Stimulated activated CD4-positive, alpha-beta T cell treated with anti-CD3 and anti-CD28 coated beads, Interleukin-1b, Interleukin-23, amount 100 ng/mL, for 24 hours (primary cell): ENCODE results near the gene WSCD2.

Experiments
- DNase-seq, 4 experiments: peaks; one replicate each; pipeline ENCODE4 v3.0.0-alpha.2; 2020; ENCODE audit warnings: low read depth in 4 of 4, low spot score in 1 of 4

The WSCD2 gene

DNA sequence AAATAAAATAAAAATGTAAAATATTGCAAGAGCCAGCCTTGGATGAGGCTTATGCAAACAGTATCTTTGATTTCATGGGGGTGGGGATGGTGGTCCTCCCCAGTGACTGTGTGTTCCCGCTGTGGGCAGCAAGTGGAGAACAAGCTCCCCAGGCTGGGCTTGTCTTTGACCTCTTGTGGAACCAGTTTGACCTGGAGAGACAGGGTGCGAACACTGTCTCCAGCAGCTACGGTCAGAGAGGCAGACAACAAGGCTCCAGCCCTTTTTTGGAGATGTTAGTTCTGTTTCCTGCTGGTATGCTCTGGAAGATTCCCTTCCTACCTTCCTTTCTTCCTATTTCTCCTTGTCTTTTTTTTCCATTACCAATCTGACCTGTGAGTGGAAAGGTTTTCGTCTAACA, 21.8 kb upstream of the WSCD2 start:
- DNase-seq, result no peak

- DNase-seq, result no peak
Observed at GRCh38 chr12:108109504-108109903, 19.6 kb upstream of the WSCD2 start.

DNA sequence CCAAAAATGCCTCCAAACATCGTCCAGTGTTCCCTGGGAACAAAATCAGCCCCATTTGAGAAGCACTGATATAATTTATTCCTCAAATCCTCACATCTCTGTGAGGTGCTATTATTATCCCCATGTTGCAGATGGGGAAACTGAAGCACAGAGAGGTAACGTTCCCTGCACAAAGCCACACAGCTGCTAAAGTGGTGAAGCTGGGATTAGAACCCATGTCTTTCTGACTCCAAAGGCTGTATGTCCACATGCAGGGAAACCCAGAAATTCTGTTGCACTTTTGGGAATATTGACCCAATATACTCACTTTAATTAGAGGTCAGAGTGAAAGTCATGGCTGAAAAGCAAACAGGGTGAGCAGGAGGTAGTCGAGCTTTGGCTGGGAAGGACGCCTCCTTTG, 19.1 kb upstream of the WSCD2 start:
- no peak for DNase-seq

DNA sequence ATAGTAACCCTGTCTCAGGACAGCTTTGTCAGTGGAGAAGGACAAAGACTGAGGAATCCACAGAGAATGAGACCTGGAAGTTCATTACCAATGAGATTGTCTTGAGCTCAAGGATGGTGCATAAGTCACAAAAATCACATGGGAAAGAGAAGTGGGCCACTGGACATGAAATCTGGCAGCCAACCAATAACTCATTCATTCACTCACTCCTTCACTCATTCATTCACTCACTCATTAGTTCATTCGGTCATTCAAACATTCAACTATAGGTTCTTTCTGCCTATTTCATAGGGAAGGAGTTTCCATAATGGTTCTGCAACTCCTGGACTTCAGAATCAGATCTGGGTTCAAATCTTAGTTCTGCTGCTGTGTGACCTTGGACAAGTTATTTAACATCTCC, 18.2 kb upstream of the WSCD2 start:
- no peak for DNase-seq

GRCh38 chr12:108112832-108113556, 16.1 kb upstream of the WSCD2 start:
- DNase-seq, result no peak

DNA sequence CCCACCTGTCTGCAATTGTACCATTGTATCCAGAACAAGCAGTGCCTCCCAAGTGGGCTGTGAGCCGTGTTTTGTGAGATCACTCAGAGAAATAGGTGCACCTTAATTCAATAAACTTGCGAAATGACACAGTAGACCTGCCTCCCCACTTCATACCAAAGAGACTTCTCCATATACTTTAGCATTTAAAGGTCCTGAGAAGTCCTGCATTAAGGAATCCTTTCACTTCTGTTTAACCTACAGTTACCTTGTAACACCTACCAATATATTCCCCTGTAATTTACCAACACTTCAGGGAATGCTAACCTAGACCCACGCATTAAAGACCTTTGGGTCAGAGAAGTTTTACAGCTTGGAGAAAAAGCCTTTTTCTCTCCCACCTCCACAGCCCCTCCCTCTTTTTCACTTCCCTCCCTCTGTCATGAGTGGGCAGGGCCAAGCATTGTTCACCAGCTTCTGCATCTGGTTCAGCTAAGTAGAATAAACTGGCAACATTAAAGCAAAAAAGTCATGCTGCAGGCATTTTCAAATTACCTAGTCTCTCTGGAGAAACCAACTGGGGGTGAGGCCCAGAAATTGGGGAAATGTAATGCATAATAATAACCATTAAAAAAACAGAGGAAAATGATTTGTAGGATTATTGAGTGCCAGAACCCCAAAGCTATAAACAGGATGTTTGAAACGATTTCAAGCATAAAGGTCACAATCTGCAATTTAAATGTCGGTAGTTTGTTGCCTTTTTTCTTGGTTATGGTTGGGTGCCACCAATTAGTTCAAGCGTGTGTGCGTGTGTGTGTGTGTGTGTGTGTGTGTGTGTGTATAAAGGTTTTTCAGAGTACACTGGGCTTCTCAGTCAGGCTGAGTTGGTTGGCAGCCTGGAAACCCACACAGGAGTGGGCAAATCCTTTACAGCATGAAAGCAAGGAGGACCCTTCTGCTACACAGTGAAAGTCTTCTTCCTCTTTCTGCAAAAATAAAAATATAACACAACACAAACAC, 13.7 kb upstream of the WSCD2 start:
- DNase-seq, result no peak

DNA sequence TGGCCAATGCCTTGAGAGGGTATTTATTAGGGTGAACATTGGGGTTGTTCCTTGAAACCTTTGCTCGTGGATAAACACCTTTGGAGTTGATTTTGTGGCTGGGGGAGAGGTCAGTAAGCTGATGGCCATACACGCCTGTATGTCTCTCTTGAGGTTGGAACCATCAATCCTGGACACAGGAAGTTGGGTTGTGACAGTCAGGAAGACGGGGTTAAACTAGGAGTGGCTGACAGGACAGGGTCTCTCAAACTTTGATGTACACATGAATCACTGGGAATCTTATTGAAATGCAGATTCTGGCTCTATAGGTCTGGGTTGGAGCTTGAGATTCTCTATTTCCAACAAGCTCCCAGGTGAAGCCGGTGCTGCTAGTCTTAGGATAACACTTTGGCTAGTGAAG, 12.8 kb upstream of the WSCD2 start:
- no peak for DNase-seq

DNA sequence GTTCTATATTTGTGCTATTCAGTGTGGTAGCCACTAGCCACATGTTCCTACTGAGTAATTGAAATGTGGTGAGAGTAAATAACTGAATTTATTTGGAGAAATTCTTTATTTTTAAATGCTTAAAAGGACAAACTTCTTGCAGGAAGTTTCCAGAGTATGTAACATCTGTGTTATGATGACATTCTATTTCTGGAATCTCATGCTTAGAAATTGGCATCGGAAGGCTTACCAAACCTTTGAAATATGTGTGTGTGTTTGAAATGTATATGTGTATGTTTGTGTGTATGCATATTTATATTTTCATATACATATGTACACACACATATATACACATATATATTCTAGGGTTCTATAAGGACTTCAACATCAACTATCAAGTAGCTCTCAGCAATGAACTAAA, 12.4 kb upstream of the WSCD2 start:
- DNase-seq, result no peak

DNA sequence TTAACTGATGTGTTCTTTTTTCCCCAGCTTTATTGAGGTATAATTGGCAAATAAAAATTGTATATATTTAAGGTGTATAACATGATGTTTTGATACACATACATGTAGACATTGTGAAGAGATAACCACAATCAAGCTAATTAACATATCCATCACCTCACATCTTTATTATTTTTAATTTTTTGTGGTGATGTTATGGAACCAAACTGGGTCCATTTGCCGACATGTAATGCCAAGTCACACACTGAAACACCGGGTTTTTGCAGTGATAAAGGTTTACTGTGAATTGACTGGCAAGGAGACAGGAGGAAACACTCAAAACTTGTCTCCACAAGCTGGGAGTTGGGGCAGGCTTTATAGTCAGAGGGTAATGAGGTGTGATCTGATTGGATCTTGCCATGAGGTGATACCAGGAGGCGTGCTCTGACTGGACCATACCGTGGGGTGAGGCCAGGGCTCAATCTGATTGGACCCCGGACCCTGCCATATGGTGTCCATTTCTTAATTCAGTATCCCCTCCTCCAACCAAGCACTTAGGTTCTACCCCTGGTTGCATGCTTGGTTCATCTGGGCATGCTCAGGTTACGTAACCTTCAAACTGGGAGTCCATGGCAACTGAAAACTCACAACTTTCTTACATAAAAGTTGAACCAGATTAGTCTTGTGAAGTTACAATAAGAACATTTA, 11.8 kb upstream of the WSCD2 start:
- DNase-seq, result no peak

GRCh38 chr12:108117902-108118301, 11.2 kb upstream of the WSCD2 start:
- DNase-seq, result no peak

- DNase-seq, result no peak
Observed at GRCh38 chr12:108119126-108119973, 9.7 kb upstream of the WSCD2 start.

DNA sequence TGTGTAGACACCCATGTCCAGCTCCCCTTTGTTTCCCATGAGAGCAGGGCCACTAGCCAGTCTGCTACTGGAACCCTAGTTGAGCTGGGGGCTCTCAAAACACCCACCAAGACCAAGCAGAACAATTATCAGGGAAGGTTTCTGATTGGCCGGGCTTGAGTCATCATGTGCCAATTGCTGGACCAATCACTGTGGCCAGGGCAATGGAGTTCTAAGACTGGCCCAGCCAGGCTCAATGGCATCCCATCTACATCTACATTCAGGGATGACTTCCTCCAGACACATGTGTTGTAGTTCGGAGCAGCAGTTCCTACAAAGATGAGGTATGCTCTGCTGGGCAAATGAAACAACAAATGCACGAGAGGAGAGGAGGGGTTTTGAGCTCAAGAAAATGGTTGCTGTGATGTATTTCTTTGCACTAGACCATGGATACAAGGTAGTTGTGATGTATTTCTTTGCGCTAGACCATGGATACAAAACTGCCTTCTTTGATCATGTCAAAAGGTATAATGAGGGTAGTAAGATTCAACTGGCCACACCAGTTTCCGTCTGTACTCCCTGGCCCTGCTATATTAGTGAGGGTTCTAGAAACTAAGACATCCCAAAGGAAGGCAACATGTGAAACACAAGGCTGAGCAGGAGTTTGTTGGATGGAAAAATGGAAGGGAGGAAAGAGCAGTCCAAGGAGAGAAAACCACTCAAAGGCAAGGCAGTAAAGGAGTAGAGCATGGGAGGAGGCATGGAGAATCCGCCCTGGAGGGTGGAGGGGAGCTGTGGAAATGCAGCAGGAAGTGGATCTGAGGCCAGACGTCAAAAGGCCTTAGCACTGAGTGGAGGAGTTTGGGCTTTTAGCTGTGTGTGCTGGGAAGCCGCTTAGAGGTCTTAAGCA, 8.9 kb upstream of the WSCD2 start:
- DNase-seq, result no peak

DNA sequence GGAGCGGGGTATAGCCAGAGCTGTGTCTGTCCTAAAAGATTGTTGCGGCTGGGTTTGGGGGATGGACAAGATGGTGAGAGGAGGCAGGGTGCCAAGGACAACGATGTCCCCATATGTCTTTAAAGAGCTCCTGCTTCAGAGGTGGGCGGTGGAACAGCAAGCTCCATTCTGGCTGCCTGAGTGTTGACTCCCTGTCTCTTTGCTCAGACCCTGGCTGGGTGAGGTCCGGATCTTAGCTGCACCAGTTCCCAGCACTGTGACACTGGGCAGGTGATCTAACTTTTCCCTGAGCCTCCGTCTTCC, 8.3 kb upstream of the WSCD2 start:
- no peak for DNase-seq

DNA sequence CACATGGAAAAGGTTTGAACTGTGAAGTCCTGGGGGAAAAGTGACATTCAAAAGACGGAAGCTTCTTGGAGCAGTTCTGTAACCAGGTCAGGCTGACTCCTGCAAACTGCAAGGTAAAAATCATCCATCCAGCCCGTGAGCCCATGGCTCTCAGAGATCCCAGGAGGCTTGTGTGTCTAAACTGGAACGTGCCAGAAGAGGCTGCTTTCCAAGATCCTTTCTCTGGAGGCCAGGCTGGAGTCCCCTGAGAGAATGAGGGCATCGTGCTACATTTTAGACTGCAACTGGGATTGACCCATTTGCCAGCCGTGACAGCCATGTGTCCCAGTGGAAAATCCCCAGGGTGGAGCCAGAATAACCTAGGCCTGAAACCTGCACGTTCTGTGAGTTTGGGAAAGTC, 7.8 kb upstream of the WSCD2 start:
- no peak for DNase-seq

DNA sequence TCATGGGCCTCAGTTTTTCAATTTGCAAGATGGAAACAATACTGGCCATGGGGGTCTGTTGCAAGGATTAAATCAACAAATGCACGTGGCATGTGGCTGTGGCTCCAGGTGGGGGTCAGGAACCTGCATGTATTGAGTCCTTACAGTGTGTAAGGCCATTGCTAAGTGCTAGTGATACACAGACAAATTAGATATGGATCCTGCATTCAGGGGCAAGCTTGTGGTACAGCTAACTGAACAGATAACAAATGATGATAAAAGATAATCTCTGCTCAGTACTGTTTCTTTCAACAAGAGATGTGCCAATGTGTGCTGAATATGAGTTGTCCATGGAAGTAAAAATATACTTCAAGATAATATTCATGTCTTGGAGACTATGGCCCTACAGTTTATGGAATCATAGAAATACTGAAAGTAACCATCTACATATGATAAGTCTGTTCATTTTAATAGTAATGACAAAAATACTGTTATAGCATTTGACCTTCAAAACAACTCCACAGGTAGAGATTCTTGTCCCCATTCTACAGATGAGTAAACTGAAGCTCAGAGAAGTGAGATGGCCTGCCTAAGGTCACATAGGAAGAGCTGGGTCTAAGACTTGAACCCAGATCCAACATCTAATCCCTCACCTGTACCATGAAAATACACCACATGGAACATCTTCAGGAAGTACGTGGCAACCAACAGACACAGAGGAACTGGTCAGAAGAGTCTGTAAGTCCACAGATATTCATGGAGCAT, 7.2 kb upstream of the WSCD2 start:
- no peak for DNase-seq

GRCh38 chr12:108122644-108123043, 6.4 kb upstream of the WSCD2 start:
- DNase-seq, result no peak

- DNase-seq, result no peak
Observed at GRCh38 chr12:108123402-108123801, 5.7 kb upstream of the WSCD2 start.

- no peak for DNase-seq
Observed at GRCh38 chr12:108125073-108125472, 4.0 kb upstream of the WSCD2 start.

DNA sequence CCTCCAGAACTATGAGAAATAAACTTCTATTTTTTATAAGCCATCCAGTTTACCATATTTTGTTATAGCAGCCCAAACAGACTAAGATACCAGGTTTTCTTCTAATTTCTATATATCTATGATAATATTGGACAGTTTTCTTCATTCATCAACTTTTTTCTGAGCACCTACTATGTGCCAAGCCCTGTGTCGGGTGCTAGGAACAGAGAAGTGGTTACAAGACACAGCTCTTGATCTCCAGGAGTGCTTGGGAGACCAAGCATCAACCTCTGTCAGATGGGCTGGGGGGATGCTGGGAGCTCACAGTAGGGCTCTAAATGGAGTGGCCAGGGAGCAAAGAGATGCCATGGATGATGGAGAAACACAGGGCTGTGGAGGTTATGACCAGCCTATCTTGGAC, 2.9 kb upstream of the WSCD2 start:
- no peak for DNase-seq
